ENCODE data around the gene POU2F2. TPM values are rescaled to one million over a fixed set of nuclear protein-coding genes. Genes with fewer than 3 reads are reported as not detected.
A peak's percentile ranks its signal among the peaks of the same experiment; 100 is the strongest.

POU2F2 gene
- total RNA-seq, 1 donor from 2014 or later: 1.6 TPM

GRCh38 chr19:42075616-42076379 lies 56.4 kb downstream of the POU2F2 start, which contains the start of gene ZNF574:
Gene ZNF574 (plus strand): TSS chr19:42076166. CDS start chr19:42078607, 2,441 bp downstream.
- TF ChIP-seq CTCF (IDR thresholded peaks at IDR 0.05; ENCODE audit: unreplicated experiment): no peak
- Mint-ChIP-seq H3K4me3 (ENCODE audit: low read depth) (peak within 1 kb of the TSS; percentile 99), H3K36me3 (ENCODE audit: insufficient read depth) (peaks cover 3% of the 10 kb centered on the region), H3K27ac (peak within 1 kb of the TSS; percentile 100), H3K4me1 (ENCODE audit: low read depth) (peaks cover 27% of the 10 kb centered on the region), H3K27me3 (peaks cover 6% of the 10 kb centered on the region), H3K9me3 (ENCODE audit: low read depth) (no peaks in the 10 kb centered on the region)
- DNase-seq (ENCODE audit: low spot score, unreplicated experiment): peak; percentile 93

GRCh38 chr19:42075364-42075615 lies 57.0 kb downstream of the POU2F2 start:
- peak overlapping the region; percentile 100 for H3K27ac Mint-ChIP-seq
- H3K4me1 Mint-ChIP-seq (ENCODE audit: low read depth): peaks cover 27% of the 10 kb centered on the region
- peaks cover 3% of the 10 kb centered on the region for H3K36me3 Mint-ChIP-seq (ENCODE audit: insufficient read depth)
- no peak for TF ChIP-seq CTCF (IDR thresholded peaks at IDR 0.05; ENCODE audit: unreplicated experiment)
- peaks cover 11% of the 10 kb centered on the region for H3K27me3 Mint-ChIP-seq
- peak overlapping the region; percentile 99 for H3K4me3 Mint-ChIP-seq (ENCODE audit: low read depth)
- H3K9me3 Mint-ChIP-seq (ENCODE audit: low read depth): no peaks in the 10 kb centered on the region
- no peak for DNase-seq (ENCODE audit: low spot score, unreplicated experiment)

- no peak for TF ChIP-seq CTCF (IDR thresholded peaks at IDR 0.05; ENCODE audit: unreplicated experiment)
These were observed 57.5 kb downstream of the POU2F2 start for GRCh38 chr19:42074513-42075363.

GRCh38 chr19:42071247-42071646 lies 61.0 kb downstream of the POU2F2 start:
- H3K4me1 Mint-ChIP-seq (ENCODE audit: low read depth): peaks cover 7% of the 10 kb centered on the region
- TF ChIP-seq CTCF (IDR thresholded peaks at IDR 0.05; ENCODE audit: unreplicated experiment): no peak
- H3K9me3 Mint-ChIP-seq (ENCODE audit: low read depth): no peaks in the 10 kb centered on the region
- DNase-seq (ENCODE audit: low spot score, unreplicated experiment): no peak
- peaks cover 12% of the 10 kb centered on the region for H3K27me3 Mint-ChIP-seq
- H3K27ac Mint-ChIP-seq: no peak overlapping the region
- no peak overlapping the region for H3K4me3 Mint-ChIP-seq (ENCODE audit: low read depth)
- no peaks in the 10 kb centered on the region for H3K36me3 Mint-ChIP-seq (ENCODE audit: insufficient read depth)

More at GRCh38 chr19:42074513-42075363, 57.5 kb downstream of the POU2F2 start:
- Mint-ChIP-seq H3K27ac (peak overlapping the region; percentile 100), H3K27me3 (peaks cover 12% of the 10 kb centered on the region), H3K36me3 (ENCODE audit: insufficient read depth) (peaks cover 3% of the 10 kb centered on the region), H3K4me1 (ENCODE audit: low read depth) (peaks cover 27% of the 10 kb centered on the region), H3K9me3 (ENCODE audit: low read depth) (no peaks in the 10 kb centered on the region), H3K4me3 (ENCODE audit: low read depth) (peak overlapping the region; percentile 99)
- DNase-seq (ENCODE audit: low spot score, unreplicated experiment): no peak

GRCh38 chr19:42069619-42070351 lies 62.5 kb downstream of the POU2F2 start, which contains the start of gene GRIK5:
Gene GRIK5 (minus strand): TSS chr19:42070206. CDS start chr19:42065770, 4,436 bp downstream.
- no peak for DNase-seq (ENCODE audit: low spot score, unreplicated experiment)
- TF ChIP-seq CTCF (IDR thresholded peaks at IDR 0.05; ENCODE audit: unreplicated experiment): no peak
- Mint-ChIP-seq H3K27ac (no peak within 1 kb of the TSS), H3K4me1 (ENCODE audit: low read depth) (no peaks in the 10 kb centered on the region), H3K36me3 (ENCODE audit: insufficient read depth) (no peaks in the 10 kb centered on the region), H3K27me3 (peaks cover 12% of the 10 kb centered on the region), H3K9me3 (ENCODE audit: low read depth) (no peaks in the 10 kb centered on the region), H3K4me3 (ENCODE audit: low read depth) (no peak within 1 kb of the TSS)
